ENCODE data around the gene ZDHHC19. TPM values are rescaled to one million over a fixed set of nuclear protein-coding genes. Genes with fewer than 3 reads are reported as not detected.

The ZDHHC19 gene
- total RNA-seq, 4 donors from 2014 or later: not detected

DNA sequence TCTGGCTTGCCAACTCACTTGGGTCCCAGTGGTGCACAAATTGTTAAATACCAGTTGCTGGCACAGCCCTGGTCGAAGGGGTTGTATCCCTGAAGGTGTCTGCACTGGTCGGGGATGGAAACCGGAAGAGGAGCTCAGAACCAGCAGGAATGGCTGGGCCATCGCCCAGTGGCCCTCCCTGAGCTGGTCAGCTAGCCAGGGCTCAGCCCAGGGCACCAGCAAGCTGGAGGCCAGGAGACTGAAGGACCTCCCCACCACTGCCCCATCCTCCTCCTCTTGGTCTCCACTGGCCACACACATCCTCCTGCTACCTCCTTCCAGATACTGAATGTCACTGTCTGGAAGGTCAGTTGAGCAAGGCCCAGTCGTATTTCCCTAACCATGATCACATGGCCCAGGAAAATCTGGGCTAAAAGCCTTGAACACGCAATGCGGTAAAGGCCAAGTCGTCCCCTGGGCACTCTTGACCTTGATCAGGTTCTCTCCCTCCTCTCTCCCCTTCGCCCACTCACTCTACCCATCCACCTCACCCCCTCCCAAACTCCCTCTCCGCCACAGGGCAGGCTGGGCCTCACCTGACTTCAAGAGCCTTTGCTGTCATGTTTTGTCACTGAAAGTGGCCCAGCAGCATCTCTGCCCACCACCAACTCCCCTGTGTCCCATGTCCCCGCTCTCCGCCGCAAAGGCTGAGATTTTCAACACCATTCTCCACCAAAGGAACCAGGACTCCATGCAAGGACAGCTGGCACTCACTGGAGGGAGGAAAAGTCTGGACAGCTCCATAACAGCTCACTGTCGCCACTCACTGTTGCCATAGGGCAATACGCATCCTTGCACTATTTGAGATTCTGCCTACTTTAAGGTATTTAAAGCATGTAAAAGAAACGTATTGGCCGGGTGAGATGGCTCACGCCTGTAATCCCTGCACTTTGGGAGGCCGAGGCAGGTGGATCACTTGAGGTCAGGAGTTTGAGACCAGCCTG, 12.1 kb downstream of the ZDHHC19 start:
- TF ChIP-seq, protein P1, sequence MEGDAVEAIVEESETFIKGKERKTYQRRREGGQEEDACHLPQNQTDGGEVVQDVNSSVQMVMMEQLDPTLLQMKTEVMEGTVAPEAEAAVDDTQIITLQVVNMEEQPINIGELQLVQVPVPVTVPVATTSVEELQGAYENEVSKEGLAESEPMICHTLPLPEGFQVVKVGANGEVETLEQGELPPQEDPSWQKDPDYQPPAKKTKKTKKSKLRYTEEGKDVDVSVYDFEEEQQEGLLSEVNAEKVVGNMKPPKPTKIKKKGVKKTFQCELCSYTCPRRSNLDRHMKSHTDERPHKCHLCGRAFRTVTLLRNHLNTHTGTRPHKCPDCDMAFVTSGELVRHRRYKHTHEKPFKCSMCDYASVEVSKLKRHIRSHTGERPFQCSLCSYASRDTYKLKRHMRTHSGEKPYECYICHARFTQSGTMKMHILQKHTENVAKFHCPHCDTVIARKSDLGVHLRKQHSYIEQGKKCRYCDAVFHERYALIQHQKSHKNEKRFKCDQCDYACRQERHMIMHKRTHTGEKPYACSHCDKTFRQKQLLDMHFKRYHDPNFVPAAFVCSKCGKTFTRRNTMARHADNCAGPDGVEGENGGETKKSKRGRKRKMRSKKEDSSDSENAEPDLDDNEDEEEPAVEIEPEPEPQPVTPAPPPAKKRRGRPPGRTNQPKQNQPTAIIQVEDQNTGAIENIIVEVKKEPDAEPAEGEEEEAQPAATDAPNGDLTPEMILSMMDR (IDR thresholded peaks at IDR 0.05): no peak
- no peak for TF ChIP-seq POLR2A (IDR thresholded peaks at IDR 0.05)
- no peaks in the 10 kb centered on the region for H3K36me3 ChIP-seq
- no peak for DNase-seq
- H3K9me3 ChIP-seq: no peaks in the 10 kb centered on the region
- H3K4me1 ChIP-seq: no peaks in the 10 kb centered on the region
- H3K27ac ChIP-seq: no peak overlapping the region
- WGBS, 2 donors: 80 to 86% methylated on average over 15 to 18 of the region's 19 CpGs
- H3K4me3 ChIP-seq (replicated peaks in 1 of 3): no peak overlapping the region
- H3K27me3 ChIP-seq: no peaks in the 10 kb centered on the region
- intact Hi-C loops (cut with DNase I): loop anchor here (5.0 kb wide), 1 partner anchor 127 kb away; no protein-coding TSS in a partner anchor

DNA sequence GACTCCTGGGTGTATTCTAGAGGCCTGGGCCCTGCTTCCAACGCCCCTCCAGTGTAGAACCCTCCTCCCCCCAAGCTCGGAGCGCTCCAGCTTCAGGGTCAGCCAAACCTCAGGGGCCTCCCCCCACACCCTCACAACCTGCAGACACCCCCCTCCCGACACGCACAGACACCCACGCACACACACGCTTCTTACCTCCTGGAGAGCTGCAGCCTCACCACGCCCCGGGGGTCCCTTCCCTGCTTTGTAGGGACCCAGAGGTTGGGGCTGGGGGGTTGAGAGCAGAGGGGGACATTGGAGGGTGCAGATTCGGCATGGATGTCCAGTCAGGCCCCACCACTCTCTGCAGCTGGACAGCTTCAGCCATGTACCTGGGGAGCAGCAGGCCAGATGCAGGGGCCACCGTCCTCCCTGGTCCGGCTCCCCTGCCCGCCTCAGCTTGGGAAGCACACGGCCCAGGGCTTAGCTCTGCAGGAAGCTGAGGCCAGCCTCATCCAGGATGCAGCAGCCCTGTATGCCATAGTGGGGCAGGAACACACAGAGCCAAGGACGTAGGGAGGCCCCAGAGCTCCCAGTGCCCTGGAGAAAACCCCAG, 13.0 kb downstream of the ZDHHC19 start:
- no peaks in the 10 kb centered on the region for H3K36me3 ChIP-seq
- no peak overlapping the region for H3K27ac ChIP-seq
- TF ChIP-seq, protein P1 (IDR thresholded peaks at IDR 0.05): no peak
- TF ChIP-seq POLR2A (IDR thresholded peaks at IDR 0.05): no peak
- H3K4me3 ChIP-seq (replicated peaks in 1 of 3): no peak overlapping the region
- no peaks in the 10 kb centered on the region for H3K9me3 ChIP-seq
- no peaks in the 10 kb centered on the region for H3K4me1 ChIP-seq
- 88 to 89% methylated on average over 11 to 13 of the region's 15 CpGs for WGBS, 2 donors
- intact Hi-C loops (cut with DNase I): loop anchor here (5.0 kb wide), 1 partner anchor 126 kb away; no protein-coding TSS in a partner anchor
- DNase-seq: no peak
- H3K27me3 ChIP-seq: no peaks in the 10 kb centered on the region

DNA sequence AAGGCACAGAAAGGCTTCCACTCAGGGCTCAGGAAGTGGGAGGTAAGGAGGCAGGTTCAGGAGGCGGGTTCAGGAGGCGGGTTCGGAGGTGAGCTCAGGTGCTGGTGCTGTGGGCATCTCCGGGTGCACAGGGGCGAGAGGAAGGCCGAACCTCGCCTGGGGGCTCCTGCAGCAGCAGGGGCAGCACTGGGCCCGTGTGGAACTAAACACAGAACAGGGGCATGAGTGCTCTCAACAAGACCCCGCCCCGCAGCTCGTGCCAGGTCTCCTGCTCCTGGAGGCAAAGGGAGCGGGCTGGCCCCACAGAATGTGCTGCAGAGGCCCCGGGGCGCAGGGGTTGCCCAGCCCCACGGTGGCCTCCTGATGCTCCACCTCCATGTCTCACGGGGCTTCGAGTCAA, 13.7 kb downstream of the ZDHHC19 start:
- no peak for TF ChIP-seq POLR2A (IDR thresholded peaks at IDR 0.05)
- TF ChIP-seq, protein P1 (IDR thresholded peaks at IDR 0.05): no peak
- H3K4me1 ChIP-seq: no peaks in the 10 kb centered on the region
- no peaks in the 10 kb centered on the region for H3K27me3 ChIP-seq
- intact Hi-C loops (cut with DNase I): loop anchor here (5.0 kb wide), 1 partner anchor 125 kb away; no protein-coding TSS in a partner anchor
- no peak overlapping the region for H3K4me3 ChIP-seq (replicated peaks in 1 of 3)
- no peak for DNase-seq
- no peak overlapping the region for H3K27ac ChIP-seq
- no peaks in the 10 kb centered on the region for H3K9me3 ChIP-seq
- no peaks in the 10 kb centered on the region for H3K36me3 ChIP-seq
- WGBS, 2 donors: 85 to 86% methylated on average over 14 of the region's 17 CpGs

DNA sequence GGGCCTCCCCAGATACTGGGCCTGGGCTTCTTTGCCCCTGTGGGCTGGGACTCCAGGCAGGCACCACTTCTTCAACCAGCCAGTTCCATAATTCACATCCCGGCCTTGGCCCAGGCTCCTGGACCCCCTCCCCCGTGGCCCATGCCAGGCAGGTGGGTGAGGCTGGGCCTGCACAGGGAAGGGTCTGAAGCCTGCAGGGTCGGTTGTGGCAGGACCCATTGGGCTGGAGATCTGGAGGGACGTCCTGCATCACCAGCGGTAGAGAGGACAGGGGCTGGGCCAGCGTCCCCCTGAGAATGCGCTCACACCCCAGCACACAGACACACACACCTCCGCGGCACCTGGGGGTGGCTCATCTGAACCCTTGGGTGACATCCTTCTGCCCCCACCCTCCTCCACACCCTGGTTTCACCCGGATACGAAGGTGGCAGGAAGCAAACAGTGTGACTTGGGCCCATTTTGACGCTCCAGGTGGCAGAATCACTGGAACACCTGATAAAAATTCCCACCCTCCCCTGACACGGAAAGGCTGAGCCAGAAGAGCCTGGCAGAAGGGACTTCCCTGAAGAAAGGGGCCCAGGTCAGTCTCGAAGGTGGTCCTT, 15.4 kb downstream of the ZDHHC19 start:
- Histone ChIP-seq H3K4me3 (replicated peaks in 1 of 3) (no peak overlapping the region), H3K4me1 (no peaks in the 10 kb centered on the region), H3K9me3 (no peaks in the 10 kb centered on the region), H3K27me3 (no peaks in the 10 kb centered on the region), H3K36me3 (no peaks in the 10 kb centered on the region), H3K27ac (no peak overlapping the region)
- no peak for DNase-seq
- TF ChIP-seq, protein P1 (IDR thresholded peaks at IDR 0.05): no peak
- TF ChIP-seq POLR2A (IDR thresholded peaks at IDR 0.05): no peak
- 88 to 92% methylated on average over 11 to 13 of the region's 14 CpGs for WGBS, 2 donors
- intact Hi-C loops (cut with DNase I): loop anchor here (5.0 kb wide), 1 partner anchor 123 kb away; no protein-coding TSS in a partner anchor

Measured in thyroid gland (tissue), 4 donors.